Astrocyte of the spinal cord (primary cell): Measurements from ENCODE around the gene RPUSD2.
A peak's percentile ranks its signal among the peaks of the same experiment; 100 is the strongest.

Experiments
- DNase-seq: peaks from one replicate; pipeline ENCODE4 v3.0.0; 2011; ENCODE audit warnings: low read depth, low spot score
- H3K4me3 ChIP-seq: 2 replicates; pipeline ENCODE4 v1.5.1; 2011; ENCODE audit warnings: low read depth, mild to moderate bottlenecking, low read length, moderate library complexity
- in situ Hi-C: cut with HindIII; loops from 2 replicates; pipeline ENCODE4 v1.10.0; 2017; ENCODE audit warnings: low sequenced_read_pairs
- TF ChIP-seq, protein P1 (sequence below): IDR thresholded peaks from 2 replicates; pipeline ENCODE4 v1.5.1; 2012; ENCODE audit warnings: low read depth, mild to moderate bottlenecking, low read length, inconsistent platforms

Gene RPUSD2

DNA sequence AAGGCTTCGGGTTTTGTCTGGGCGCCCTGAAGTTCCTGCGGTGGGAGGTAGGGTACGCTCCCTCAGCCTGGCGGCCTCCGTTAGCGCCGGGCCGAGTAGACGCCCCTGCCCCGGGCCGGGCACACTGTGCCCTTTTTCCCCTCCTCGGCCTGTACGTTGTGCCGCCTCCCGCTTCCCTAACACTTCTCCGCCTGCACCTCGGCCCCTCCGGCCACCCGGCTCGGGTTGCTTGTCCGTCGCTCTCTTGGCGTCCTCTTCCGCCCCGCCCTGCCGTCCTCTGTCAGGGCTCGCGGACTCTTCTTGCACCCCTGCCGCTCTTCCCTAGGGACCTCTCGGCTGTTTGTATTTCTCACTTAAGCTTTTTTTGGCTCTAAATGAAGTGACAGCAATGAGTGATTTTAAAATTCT lies 25.3 kb downstream of the RPUSD2 start:
- in situ Hi-C loops, result no loop called here
- TF ChIP-seq, protein P1, sequence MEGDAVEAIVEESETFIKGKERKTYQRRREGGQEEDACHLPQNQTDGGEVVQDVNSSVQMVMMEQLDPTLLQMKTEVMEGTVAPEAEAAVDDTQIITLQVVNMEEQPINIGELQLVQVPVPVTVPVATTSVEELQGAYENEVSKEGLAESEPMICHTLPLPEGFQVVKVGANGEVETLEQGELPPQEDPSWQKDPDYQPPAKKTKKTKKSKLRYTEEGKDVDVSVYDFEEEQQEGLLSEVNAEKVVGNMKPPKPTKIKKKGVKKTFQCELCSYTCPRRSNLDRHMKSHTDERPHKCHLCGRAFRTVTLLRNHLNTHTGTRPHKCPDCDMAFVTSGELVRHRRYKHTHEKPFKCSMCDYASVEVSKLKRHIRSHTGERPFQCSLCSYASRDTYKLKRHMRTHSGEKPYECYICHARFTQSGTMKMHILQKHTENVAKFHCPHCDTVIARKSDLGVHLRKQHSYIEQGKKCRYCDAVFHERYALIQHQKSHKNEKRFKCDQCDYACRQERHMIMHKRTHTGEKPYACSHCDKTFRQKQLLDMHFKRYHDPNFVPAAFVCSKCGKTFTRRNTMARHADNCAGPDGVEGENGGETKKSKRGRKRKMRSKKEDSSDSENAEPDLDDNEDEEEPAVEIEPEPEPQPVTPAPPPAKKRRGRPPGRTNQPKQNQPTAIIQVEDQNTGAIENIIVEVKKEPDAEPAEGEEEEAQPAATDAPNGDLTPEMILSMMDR, result peak; percentile 22

DNA sequence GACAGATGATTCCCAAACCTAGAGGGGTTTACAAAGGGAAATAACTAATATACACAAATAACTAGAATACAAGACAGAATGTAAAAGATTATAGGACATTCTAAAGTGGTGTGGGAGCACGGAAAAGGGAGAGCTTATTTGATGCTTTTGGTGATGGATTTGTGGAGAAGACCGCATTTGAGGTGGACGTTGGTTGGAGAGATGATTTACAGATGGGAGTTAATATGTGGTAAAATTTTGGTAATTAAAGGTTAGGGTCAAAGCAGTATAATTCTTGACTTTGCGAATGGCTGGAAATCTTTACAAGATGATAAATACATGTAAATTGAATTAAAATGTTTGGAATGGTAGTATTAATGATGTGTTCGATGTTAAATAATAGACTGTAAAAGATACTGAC lies 26.1 kb downstream of the RPUSD2 start:
- peak; percentile 7 for DNase-seq
- peak overlapping the region; percentile 95 for H3K4me3 ChIP-seq
- in situ Hi-C loops, result no loop called here
- TF ChIP-seq, protein P1, result no peak

More for the DNA sequence above, 25.3 kb downstream of the RPUSD2 start:
- DNase-seq, result peak; percentile 64
- H3K4me3 ChIP-seq, result peak overlapping the region; percentile 95

DNA sequence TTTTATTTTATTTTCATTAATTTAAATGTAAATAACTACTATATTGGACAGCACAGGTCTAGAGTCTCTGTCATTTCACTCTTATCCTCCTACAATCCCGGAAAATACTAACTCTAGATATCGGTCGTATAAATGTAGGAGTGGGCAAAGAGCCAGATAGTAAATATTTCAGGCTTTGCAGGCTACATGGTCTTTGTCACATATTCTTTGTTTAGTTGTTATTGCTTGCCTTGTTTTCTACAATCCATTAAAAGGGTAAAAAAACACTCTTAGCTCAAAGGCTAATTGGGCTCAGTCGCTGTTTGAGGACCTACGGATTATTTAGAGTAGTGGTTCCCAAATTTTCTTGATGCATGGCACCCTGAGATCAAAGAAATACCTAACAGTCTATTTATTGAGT lies 26.7 kb downstream of the RPUSD2 start:
- no peak for DNase-seq
- TF ChIP-seq, protein P1, result no peak
- H3K4me3 ChIP-seq, result peak overlapping the region; percentile 95
- in situ Hi-C loops, result no loop called here

DNA sequence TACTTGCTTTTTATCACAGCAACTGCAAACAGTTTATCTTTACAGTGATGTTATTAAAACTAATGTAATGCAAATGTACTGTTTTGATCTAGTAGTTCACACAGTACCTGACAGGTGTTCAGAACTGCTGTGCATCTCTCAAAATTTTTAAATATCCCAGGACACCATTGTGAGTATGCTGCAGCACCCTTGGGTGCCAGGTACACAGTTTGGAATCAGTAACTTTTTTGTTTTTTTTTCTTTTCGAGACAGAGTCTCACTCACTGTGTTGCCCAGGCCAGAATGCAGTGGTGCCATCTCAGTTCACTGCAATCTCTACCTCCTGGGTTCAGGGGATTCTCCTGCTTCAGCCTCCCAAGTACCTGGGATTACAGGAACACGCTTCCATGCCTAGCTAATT lies 27.9 kb downstream of the RPUSD2 start:
- TF ChIP-seq, protein P1, result no peak
- in situ Hi-C loops, result no loop called here
- H3K4me3 ChIP-seq, result no peak overlapping the region
- DNase-seq, result no peak

DNA sequence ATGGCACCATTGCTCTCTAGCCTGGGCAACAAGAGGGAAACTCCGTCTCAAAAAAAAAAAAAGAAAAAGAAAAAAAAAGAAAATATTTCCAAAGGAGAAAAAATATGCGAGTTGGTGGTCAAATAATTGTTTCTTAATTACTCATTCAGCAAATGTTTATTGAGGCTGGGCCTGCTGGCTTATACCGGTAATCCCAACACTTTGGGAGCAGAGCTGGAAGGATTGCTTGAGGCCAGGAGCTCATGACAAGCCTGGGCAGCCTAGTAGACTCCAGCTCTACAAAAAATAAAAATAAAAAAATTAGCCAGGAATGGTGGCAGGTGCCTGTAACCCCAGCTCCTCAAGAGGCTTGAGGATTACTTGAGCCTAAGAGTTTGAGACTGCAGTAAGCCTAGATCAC lies 29.0 kb downstream of the RPUSD2 start:
- DNase-seq, result no peak

DNA sequence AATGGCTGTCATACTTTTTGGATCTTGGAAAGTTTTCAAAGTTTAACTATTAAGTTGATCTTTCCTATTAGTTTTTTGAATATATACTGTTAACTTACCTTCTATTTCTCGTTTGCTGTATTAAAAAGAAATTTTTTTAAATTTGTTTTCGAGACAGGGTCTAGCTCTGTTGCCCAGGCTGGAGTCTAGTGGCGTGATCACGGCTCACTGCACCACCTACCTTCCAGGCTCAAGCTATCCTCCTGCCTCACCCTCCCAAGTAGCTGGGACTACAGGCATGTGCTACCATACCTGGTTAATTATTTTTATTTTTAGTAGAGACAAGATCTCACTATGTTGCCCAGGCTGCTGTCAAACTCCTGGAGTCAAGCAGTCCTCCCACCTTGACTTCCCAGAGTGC lies 29.6 kb downstream of the RPUSD2 start:
- TF ChIP-seq, protein P1, result no peak
- no peak for DNase-seq
- in situ Hi-C loops, result no loop called here
- no peak overlapping the region for H3K4me3 ChIP-seq

More for the DNA sequence above, 29.0 kb downstream of the RPUSD2 start:
- in situ Hi-C loops, result no loop called here
- no peak overlapping the region for H3K4me3 ChIP-seq
- TF ChIP-seq, protein P1, result no peak

DNA sequence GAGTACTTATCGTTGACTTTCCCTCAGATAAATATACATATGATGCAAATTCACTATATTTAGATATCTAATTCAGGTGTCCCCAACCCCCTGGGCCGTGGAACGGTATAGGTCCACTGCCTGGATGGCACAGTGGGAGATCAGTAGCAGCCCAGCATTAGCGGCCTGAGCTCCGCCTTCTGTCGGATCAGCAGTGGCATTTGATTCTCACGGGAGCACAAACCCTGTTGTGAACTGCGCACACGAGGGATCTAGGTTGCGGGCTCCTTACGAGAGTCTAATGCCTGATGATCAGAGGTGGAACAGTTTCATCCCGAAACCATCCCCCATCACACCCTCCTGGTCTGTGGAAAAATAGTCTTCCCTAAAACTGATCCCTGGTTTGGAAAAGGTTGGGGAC lies 31.9 kb downstream of the RPUSD2 start:
- in situ Hi-C loops, result no loop called here
- DNase-seq, result no peak
- H3K4me3 ChIP-seq, result no peak overlapping the region
- TF ChIP-seq, protein P1, result no peak
